Progenitor cell of endocrine pancreas (in vitro differentiated cells): ENCODE data around the gene ALKAL2. TPM values are rescaled to one million over a fixed set of nuclear protein-coding genes. Genes with fewer than 3 reads are reported as not detected.
"Not testable (repeated sequence)": the region's sequence is repeated elsewhere in the genome, so short reads cannot be mapped to it uniquely, and the experiment has no call there.

Source experiments
- DNase-seq: peaks from one replicate; pipeline ENCODE4 v3.0.0; 2021; ENCODE audit warnings: low spot score; ENCODE audit not compliant: unreplicated experiment
- H3K27ac Mint-ChIP-seq: 2 replicates; pipeline ENCODE4 v1.8.0; 2021; ENCODE audit warnings: mild to moderate bottlenecking, moderate library complexity, mixed read lengths
- H3K27me3 Mint-ChIP-seq: 2 replicates; pipeline ENCODE4 v1.8.0; 2021; ENCODE audit warnings: mixed read lengths
- H3K36me3 Mint-ChIP-seq: 2 replicates; pipeline ENCODE4 v1.8.0; 2022; ENCODE audit warnings: mixed read lengths; ENCODE audit not compliant: insufficient read depth
- H3K4me1 Mint-ChIP-seq: 2 replicates; pipeline ENCODE4 v1.8.0; 2021; ENCODE audit warnings: low read depth, mixed read lengths
- H3K4me3 Mint-ChIP-seq: 2 replicates; pipeline ENCODE4 v1.8.0; 2021; ENCODE audit warnings: low read depth, mild to moderate bottlenecking, moderate library complexity, mixed read lengths
- H3K9me3 Mint-ChIP-seq: 2 replicates; pipeline ENCODE4 v1.8.0; 2021; ENCODE audit warnings: low read depth, mixed read lengths
- total RNA-seq: library from RNA; stranded (reverse); gene quantifications from 2 replicates; pipeline ENCODE4 v1.2.1, GENCODE V29; 2021
- TF ChIP-seq, protein P1 (sequence below): fragments of 200-600 bp; sonication (generic); IDR thresholded peaks from one replicate; pipeline ENCODE4 v1.5.0; 2021; ENCODE audit warnings: antibody characterized with exemption, mild to moderate bottlenecking; ENCODE audit not compliant: unreplicated experiment

Gene ALKAL2
- total RNA-seq, 1 donor from 2014 or later: 0.22 TPM

DNA sequence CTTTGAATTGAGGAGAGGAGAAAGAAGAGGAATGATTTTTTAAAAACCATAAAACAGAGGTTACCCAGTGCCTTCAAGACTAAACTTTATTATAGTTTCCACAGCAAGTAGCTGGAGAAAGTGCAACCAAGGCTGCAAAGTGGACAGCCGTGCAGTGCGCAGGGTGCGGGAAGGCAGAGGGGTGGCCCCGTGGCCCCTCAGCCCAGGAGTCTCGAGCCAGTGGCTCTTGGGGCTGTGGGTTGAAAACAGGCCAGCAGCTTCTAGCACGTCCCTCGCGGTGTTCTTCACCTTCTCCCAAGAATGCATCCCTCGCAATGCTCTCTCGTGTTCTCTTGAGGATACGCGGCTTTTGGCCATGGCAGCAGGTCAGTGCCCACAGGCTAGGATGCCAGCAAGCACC is 28.5 kb upstream of the ALKAL2 start:
- no peak for DNase-seq
- Mint-ChIP-seq H3K36me3 (no peaks in the 10 kb centered on the region), H3K4me1 (peaks cover 8% of the 10 kb centered on the region), H3K4me3 (no peak overlapping the region), H3K27me3 (no peaks in the 10 kb centered on the region), H3K9me3 (no peaks in the 10 kb centered on the region), H3K27ac (no peak overlapping the region)
- TF ChIP-seq, protein P1, sequence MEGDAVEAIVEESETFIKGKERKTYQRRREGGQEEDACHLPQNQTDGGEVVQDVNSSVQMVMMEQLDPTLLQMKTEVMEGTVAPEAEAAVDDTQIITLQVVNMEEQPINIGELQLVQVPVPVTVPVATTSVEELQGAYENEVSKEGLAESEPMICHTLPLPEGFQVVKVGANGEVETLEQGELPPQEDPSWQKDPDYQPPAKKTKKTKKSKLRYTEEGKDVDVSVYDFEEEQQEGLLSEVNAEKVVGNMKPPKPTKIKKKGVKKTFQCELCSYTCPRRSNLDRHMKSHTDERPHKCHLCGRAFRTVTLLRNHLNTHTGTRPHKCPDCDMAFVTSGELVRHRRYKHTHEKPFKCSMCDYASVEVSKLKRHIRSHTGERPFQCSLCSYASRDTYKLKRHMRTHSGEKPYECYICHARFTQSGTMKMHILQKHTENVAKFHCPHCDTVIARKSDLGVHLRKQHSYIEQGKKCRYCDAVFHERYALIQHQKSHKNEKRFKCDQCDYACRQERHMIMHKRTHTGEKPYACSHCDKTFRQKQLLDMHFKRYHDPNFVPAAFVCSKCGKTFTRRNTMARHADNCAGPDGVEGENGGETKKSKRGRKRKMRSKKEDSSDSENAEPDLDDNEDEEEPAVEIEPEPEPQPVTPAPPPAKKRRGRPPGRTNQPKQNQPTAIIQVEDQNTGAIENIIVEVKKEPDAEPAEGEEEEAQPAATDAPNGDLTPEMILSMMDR: no peak

DNA sequence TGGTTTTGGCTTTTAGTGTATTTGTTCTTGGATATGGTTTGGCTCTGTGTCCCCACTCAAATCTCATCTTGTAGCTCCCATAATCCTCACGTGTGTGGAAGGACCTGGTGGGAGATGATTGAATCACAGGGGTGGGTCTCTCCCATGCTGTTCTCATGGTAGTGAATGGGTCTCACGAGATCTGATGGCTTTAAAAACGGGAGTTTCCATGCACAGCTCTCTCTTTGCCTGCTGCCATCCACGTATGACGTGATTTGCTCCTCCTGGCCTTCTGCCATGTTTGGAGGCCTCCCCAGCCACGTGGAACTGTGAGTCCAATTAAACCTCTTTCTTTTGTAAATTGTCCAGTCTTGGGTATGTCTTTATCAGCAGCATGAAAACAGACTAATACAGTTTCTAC is 28.0 kb upstream of the ALKAL2 start:
- H3K27ac Mint-ChIP-seq, H3K9me3 Mint-ChIP-seq, H3K4me3 Mint-ChIP-seq, DNase-seq, H3K27me3 Mint-ChIP-seq, H3K36me3 Mint-ChIP-seq: not testable (repeated sequence)
- H3K4me1 Mint-ChIP-seq: peaks cover 10% of the 10 kb centered on the region

DNA sequence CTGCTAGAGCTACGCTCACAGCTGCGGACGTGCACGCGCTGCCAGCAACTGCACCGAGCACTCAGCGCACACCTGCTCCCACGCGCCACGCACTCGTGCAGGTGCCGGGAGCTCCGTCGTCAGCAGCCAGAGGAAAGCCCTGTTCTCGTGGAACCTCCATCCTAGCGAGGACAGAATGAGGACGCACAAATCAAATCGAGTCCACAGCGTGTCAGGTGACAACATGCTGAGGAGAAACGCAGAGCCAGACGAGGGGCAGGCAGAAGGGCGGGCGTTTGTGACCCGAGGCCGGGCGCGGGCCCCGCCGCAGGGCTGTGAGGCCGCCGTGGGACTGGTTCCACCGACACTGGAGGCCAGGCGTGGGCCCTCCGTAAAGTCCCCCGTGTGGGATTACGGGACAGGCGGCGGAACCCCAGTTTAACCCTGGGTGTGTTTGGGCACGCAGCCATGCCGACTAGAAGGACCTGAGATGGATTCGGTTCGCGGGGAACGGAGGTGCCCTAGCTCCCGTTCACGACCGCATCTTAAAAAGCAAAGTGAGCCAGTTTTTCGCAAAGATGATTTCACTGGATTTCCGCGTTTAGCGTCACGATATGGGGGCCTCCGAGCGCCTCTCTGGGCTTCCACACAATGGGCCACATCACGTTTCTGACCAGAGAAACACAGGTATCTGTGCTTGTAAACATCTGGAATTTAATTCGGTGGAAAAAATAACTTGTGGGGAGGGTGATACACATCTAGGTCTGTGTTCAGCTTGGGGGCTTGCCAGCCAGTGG is 26.9 kb upstream of the ALKAL2 start:
- Mint-ChIP-seq H3K27ac (no peak overlapping the region), H3K36me3 (no peaks in the 10 kb centered on the region), H3K9me3 (no peaks in the 10 kb centered on the region), H3K4me1 (peaks cover 14% of the 10 kb centered on the region), H3K4me3 (no peak overlapping the region), H3K27me3 (no peaks in the 10 kb centered on the region)
- DNase-seq: no peak
- TF ChIP-seq, protein P1: no peak

DNA sequence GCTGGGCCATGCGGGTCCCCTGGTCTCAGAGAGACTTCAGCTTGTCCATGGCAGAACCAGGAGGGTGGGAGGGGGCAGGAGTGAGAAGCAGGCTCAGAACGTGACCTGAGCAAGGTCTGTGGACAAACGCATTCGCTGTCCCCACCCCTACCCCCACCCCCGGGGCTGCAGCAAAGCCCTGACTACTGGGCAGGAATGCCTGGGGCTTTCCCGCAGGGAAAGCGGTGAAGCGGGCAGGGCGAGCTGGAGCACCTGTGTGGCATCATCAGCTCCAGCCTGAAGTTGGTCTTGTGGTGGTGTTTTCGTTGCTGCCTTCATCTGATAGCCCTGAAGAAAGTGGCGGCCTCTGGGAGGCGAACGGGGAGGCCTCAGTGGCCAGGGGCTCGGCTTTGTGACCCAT is 26.1 kb upstream of the ALKAL2 start:
- TF ChIP-seq, protein P1: no peak
- no peaks in the 10 kb centered on the region for H3K36me3 Mint-ChIP-seq
- no peak for DNase-seq
- no peaks in the 10 kb centered on the region for H3K9me3 Mint-ChIP-seq
- no peak overlapping the region for H3K4me3 Mint-ChIP-seq
- H3K27me3 Mint-ChIP-seq: no peaks in the 10 kb centered on the region
- H3K27ac Mint-ChIP-seq: no peak overlapping the region
- peaks cover 19% of the 10 kb centered on the region for H3K4me1 Mint-ChIP-seq

DNA sequence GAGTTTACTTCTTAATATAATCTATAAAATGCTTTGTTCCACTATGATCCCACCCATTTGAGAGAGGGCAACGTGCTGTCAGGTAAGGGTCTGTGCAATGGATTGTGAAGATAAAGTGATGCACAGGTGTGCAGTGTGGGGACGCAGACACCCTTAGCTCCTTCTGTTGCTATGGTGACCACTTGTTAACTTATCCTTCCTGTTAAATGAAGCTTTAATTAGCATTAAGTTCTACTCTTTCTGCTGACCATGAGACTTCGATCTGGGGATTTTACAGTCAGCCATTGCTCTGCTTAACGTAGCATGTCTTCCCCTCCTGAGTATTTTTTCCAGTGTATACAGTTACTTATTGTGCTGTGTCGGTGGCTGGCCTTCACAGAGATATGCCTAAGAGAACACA is 23.1 kb upstream of the ALKAL2 start:
- Mint-ChIP-seq H3K27me3 (no peaks in the 10 kb centered on the region), H3K36me3 (no peaks in the 10 kb centered on the region), H3K9me3 (no peaks in the 10 kb centered on the region), H3K4me1 (peaks cover 17% of the 10 kb centered on the region), H3K4me3 (no peak overlapping the region), H3K27ac (no peak overlapping the region)
- DNase-seq: no peak
- TF ChIP-seq, protein P1: no peak

DNA sequence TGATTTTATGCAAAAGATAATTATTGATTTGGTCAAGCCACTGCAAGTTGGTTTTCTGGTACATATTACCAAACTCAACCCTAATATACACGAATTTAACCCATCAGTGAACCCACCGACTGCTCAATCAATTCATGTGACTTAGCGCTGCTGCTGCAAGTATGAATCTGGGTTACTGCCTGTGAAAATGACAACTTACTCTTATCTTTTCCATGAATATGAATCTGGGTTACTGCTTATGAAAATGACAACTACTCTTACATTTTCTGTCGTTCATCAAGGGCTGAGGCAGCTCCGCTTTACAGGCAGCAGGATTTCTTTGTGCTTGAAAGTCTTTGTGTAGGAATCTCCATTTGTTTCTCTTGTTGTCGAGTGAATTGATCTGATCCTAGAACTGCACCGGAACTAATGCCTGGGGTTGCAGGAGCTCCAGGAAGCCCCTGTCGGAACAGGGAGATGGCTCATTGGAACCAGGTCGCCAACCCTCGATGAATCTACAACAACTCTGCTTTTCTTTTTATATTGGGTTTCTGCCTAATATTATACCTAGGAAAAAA is 22.1 kb upstream of the ALKAL2 start:
- no peaks in the 10 kb centered on the region for H3K9me3 Mint-ChIP-seq
- H3K4me3 Mint-ChIP-seq: no peak overlapping the region
- peaks cover 17% of the 10 kb centered on the region for H3K4me1 Mint-ChIP-seq
- TF ChIP-seq, protein P1: no peak
- no peak for DNase-seq
- no peaks in the 10 kb centered on the region for H3K36me3 Mint-ChIP-seq
- no peak overlapping the region for H3K27ac Mint-ChIP-seq
- peaks cover 3% of the 10 kb centered on the region for H3K27me3 Mint-ChIP-seq
